Measurements from ENCODE around the gene CEACAM5.
"Not testable (repeated sequence)": the region's sequence is repeated elsewhere in the genome, so short reads cannot be mapped to it uniquely, and the experiment has no call there.

The CEACAM5 gene

DNA sequence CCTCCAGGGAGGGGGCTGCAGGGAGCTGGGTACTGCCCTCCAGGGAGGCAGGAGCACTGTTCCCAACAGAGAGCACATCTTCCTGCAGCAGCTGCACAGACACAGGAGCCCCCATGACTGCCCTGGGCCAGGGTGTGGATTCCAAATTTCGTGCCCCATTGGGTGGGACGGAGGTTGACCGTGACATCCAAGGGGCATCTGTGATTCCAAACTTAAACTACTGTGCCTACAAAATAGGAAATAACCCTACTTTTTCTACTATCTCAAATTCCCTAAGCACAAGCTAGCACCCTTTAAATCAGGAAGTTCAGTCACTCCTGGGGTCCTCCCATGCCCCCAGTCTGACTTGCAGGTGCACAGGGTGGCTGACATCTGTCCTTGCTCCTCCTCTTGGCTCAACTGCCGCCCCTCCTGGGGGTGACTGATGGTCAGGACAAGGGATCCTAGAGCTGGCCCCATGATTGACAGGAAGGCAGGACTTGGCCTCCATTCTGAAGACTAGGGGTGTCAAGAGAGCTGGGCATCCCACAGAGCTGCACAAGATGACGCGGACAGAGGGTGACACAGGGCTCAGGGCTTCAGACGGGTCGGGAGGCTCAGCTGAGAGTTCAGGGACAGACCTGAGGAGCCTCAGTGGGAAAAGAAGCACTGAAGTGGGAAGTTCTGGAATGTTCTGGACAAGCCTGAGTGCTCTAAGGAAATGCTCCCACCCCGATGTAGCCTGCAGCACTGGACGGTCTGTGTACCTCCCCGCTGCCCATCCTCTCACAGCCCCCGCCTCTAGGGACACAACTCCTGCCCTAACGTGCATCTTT is 7.8 kb upstream of the CEACAM5 start:
- no peak for DNase-seq

- peak; percentile 33 for DNase-seq
Observed at GRCh38 chr19:41701401-41702075, 6.9 kb upstream of the CEACAM5 start.

DNA sequence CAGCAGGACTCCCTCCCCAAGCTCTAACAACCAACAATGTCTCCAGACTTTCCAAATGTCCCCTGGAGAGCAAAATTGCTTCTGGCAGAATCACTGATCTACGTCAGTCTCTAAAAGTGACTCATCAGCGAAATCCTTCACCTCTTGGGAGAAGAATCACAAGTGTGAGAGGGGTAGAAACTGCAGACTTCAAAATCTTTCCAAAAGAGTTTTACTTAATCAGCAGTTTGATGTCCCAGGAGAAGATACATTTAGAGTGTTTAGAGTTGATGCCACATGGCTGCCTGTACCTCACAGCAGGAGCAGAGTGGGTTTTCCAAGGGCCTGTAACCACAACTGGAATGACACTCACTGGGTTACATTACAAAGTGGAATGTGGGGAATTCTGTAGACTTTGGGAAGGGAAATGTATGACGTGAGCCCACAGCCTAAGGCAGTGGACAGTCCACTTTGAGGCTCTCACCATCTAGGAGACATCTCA is 6.2 kb upstream of the CEACAM5 start:
- DNase-seq: peak; percentile 66

DNA sequence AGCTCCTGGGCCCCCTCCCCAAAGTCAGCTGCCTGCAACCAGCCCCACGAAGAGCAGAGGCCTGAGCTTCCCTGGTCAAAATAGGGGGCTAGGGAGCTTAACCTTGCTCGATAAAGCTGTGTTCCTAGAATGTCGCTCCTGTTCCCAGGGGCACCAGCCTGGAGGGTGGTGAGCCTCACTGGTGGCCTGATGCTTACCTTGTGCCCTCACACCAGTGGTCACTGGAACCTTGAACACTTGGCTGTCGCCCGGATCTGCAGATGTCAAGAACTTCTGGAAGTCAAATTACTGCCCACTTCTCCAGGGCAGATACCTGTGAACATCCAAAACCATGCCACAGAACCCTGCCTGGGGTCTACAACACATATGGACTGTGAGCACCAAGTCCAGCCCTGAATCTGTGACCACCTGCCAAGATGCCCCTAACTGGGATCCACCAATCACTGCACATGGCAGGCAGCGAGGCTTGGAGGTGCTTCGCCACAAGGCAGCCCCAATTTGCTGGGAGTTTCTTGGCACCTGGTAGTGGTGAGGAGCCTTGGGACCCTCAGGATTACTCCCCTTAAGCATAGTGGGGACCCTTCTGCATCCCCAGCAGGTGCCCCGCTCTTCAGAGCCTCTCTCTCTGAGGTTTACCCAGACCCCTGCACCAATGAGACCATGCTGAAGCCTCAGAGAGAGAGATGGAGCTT is 4.7 kb upstream of the CEACAM5 start:
- no peak for DNase-seq

GRCh38 chr19:41705393-41706174 is 2.8 kb upstream of the CEACAM5 start:
- peak; percentile 39 for DNase-seq

DNA sequence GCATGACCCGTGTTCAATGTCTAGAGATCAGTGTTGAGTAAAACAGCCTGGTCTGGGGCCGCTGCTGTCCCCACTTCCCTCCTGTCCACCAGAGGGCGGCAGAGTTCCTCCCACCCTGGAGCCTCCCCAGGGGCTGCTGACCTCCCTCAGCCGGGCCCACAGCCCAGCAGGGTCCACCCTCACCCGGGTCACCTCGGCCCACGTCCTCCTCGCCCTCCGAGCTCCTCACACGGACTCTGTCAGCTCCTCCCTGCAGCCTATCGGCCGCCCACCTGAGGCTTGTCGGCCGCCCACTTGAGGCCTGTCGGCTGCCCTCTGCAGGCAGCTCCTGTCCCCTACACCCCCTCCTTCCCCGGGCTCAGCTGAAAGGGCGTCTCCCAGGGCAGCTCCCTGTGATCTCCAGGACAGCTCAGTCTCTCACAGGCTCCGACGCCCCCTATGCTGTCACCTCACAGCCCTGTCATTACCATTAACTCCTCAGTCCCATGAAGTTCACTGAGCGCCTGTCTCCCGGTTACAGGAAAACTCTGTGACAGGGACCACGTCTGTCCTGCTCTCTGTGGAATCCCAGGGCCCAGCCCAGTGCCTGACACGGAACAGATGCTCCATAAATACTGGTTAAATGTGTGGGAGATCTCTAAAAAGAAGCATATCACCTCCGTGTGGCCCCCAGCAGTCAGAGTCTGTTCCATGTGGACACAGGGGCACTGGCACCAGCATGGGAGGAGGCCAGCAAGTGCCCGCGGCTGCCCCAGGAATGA is 1.5 kb upstream of the CEACAM5 start:
- DNase-seq: peak; percentile 64

DNA sequence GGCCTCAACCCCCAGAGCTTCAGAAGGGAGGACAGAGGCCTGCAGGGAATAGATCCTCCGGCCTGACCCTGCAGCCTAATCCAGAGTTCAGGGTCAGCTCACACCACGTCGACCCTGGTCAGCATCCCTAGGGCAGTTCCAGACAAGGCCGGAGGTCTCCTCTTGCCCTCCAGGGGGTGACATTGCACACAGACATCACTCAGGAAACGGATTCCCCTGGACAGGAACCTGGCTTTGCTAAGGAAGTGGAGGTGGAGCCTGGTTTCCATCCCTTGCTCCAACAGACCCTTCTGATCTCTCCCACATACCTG is 969 bp upstream of the CEACAM5 start:
- DNase-seq: no peak

DNA sequence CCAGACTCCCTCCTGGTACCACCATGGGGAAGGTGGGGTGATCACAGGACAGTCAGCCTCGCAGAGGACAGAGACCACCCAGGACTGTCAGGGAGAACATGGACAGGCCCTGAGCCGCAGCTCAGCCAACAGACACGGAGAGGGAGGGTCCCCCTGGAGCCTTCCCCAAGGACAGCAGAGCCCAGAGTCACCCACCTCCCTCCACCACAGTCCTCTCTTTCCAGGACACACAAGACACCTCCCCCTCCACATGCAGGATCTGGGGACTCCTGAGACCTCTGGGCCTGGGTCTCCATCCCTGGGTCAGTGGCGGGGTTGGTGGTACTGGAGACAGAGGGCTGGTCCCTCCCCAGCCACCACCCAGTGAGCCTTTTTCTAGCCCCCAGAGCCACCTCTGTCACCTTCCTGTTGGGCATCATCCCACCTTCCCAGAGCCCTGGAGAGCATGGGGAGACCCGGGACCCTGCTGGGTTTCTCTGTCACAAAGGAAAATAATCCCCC is 505 bp upstream of the CEACAM5 start:
- no peak for DNase-seq

- DNase-seq: not testable (repeated sequence)
Observed at GRCh38 chr19:41709516-41709915, 1.1 kb downstream of the CEACAM5 start.

DNA sequence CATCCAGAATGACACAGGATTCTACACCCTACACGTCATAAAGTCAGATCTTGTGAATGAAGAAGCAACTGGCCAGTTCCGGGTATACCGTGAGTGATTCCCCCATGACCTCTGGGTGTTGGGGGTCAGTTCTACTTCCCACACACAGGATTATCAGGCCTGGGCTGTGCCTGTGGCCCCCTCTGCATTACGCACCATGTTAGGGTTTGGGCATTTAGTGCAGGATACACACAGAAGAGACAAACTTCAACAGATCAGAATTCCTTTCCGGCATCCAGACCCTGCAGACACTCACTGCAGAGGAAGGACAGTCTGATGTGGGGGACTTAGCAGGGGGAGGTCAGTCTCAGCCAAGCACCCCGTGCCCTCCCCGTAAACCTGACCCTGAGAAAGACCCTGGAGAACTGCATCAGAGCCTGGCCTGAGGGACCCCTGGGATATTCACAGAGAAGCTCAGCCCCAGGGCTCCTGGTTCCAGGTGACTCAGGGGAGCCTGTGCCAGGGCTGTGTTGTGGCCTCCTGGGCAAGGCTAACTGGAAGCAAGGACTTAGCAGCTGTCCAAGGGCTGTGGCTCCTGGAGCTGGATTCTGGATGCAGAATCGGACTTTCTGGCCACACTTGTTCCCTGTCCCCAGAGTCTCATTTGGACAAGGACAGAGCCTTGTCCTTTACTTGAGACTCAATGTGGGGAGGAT is 1.7 kb downstream of the CEACAM5 start:
- no peak for DNase-seq

DNA sequence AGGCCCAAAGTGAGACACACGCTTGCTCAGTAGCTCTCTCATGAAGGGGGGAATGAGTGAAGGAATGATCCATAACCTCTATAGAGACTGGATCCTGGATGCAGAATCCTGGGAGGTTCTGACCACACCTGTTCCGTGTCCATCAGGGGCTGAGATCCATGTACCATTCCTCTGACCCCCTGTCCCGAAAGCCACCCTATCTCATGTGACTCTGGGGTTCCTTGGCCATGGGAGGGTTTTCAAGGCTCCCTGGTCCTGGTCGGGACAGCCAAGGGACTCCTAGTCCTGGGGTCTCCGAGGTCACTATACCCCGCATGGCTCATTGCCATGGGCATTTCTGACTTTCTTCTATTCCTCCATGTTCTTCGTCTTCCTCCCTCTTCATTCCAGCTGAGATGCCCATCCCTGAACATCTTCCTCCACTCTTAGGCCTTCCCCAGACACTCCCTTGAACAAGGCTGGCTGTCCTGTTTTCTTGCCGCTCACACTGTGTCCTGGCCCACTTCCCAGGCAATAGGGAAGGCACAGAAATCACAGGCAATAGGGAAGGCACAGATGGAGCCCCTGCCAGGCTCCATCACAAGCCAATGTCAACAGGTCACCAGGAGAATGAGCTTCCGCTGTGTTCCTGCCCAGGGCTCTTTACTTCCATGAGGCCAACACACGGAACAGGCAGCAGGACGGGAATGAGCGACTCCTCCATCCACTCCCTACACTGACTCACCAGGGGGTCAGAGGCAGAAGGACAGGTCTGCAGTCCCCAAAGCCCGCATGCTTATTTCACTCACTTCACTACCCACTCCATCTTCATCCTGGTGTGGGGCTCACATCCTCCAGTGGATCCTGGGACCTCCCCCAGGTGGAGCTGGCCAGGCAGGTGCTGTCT is 3.2 kb downstream of the CEACAM5 start:
- DNase-seq: no peak

DNA sequence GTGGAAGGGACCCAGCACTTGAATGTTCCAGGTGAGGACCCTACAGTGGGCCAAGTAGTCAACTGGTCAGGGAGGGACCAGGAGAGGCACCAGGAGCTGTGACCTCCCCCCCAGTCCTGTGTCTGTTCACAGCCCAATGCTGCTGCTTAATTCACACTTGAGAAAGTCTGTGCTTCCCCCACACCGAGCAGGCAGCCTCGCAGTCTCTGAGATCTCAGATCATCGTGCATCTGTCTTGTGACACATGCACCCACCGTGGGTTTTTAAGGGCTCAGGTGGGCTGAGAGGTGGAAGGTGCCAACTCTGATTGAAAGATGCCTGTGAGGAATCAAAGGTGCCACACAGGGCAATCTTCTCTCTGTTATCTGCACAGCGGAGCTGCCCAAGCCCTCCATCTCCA is 6.2 kb downstream of the CEACAM5 start:
- DNase-seq: no peak

DNA sequence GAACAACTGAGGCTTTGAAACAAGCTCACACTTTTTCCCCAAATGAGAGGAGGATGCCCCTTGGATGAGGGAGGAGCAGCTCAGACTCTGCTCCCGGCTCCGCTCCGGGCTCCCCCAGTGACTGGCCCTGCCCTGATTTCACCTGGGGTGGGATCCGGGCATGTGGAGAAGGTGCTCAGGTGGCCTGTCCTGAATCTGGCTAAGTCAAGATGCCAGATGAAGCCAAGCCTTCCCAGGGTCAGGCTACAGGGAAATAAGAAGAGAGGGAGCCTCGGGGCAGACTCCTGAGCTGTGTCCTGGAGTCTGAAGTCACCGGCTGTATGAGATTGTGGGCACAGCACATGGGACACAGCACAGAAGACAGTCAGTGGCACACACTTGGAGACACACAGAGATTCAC is 10.3 kb downstream of the CEACAM5 start:
- no peak for DNase-seq

- DNase-seq: no peak
Observed at GRCh38 chr19:41720103-41720502, 11.7 kb downstream of the CEACAM5 start.

- no peak for DNase-seq
Observed at GRCh38 chr19:41726493-41726892, 18.1 kb downstream of the CEACAM5 start.

GRCh38 chr19:41734156-41734555 is 25.7 kb downstream of the CEACAM5 start:
- no peak for DNase-seq

DNA sequence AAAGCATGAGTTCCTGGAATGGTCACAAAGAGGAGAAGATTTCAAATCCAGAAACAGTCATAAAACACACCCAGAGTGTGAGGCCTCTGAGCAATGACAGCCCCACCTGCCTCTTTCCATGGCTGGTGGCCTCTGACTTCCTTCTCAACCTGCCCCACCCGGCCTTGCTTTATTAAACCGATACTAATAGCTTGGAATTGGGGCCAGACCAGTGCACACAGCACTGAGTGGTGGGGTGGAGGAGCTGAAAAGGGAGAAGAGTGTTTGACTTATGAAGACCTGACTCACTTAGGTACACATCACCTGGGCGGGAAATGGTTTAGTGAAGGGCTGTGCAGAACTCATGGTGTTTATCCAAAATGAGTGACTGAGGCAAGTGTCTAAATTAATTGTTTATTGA is 26.2 kb downstream of the CEACAM5 start:
- DNase-seq: no peak

GRCh38 chr19:41735071-41735600 is 26.7 kb downstream of the CEACAM5 start:
- no peak for DNase-seq

GRCh38 chr19:41739361-41739760 is 30.9 kb downstream of the CEACAM5 start:
- no peak for DNase-seq

Data from RPMI8226 (cell line).